ENCODE measurements around the gene NFIA.

The NFIA gene

GRCh38 chr1:61498342-61498741 is 416.0 kb downstream of the NFIA start:
- DNase-seq (ENCODE audit: low spot score) = no peak

- DNase-seq (ENCODE audit: low spot score) = no peak
These were observed 419.9 kb downstream of the NFIA start for GRCh38 chr1:61501971-61502916.

GRCh38 chr1:61504305-61504704 is 421.9 kb downstream of the NFIA start:
- no peak for DNase-seq (ENCODE audit: low spot score)

GRCh38 chr1:61504852-61505390 is 422.6 kb downstream of the NFIA start:
- no peak for DNase-seq (ENCODE audit: low spot score)

- no peak for DNase-seq (ENCODE audit: low spot score)
These were observed 423.9 kb downstream of the NFIA start for GRCh38 chr1:61506236-61506635.

- no peak for DNase-seq (ENCODE audit: low spot score)
These were observed 424.7 kb downstream of the NFIA start for GRCh38 chr1:61506944-61507500.
